K562 (cell line): ENCODE results near the gene NT5DC2. TPM values are rescaled to one million over a fixed set of nuclear protein-coding genes. Genes with fewer than 3 reads are reported as not detected.

Experiments used
- ATAC-seq: fragments of 200-7000 bp; cut with Tn5 transposase; 3 replicates; pipeline ENCODE4 v1.9.1; 2020; ENCODE audit warnings: moderate library complexity
- BruUV-seq: library from RNA; stranded (reverse); fragments of 400-500 nt; replicated peaks from 2 replicates; lab custom pipeline; 2021; lab: Mats Ljungman, UMichigan
- CTCF ChIA-PET: fragments of 300-600 bp; formaldehyde crosslinking; extraction: SDS; loops from one replicate; lab custom pipeline; 2021; ENCODE audit warnings: low intra/inter-chr PET ratio; lab: Yijun Ruan, JAX
- POLR2A ChIA-PET: fragments of 300-600, 350-650 bp; sonication (Branson Sonifier 250); formaldehyde crosslinking; extraction: SDS; loops from one replicate; lab custom pipeline; 2021; ENCODE audit warnings: antibody characterized with exemption, inconsistent platforms; lab: Yijun Ruan, JAX
- DNase-seq, 4 experiments: peaks; one replicate each; pipeline versions ENCODE4 v3.0.0 to v3.0.0-alpha.2; 2011 to 2018; ENCODE audit warnings: low spot score in 3 of 4, mixed read lengths in 3 of 4; ENCODE audit errors: extremely low read depth in 1 of 4
- FAIRE-seq: peaks from 2 replicates; lab custom pipeline; 2011; peaks lifted over from hg19 to GRCh38; lab: Jason Lieb, UNC
- H2AFZ ChIP-seq: 2 replicates; pipeline ENCODE4 v1.6.0; 2011; ENCODE audit warnings: low read depth, low read length, control low read depth, inconsistent platforms
- H3K27ac ChIP-seq: fragments of 200-600 bp; 3 replicates; pipeline ENCODE4 v1.8.0; 2011; ENCODE audit warnings: low read depth, mild to moderate bottlenecking, control low read depth, inconsistent platforms, low read length, moderate library complexity, mixed read lengths; ENCODE audit errors: extremely low read depth
- H3K27me3 ChIP-seq, 2 experiments: fragments of 300-600 bp in 1 of 2; 2 replicates in 1 of 2; 3 replicates in 1 of 2; pipeline versions ENCODE4 v1.6.0 to v1.8.0; 2011; ENCODE audit warnings: inconsistent platforms in 2 of 2, low read length in 2 of 2, mild to moderate bottlenecking in 1 of 2, mixed read lengths in 1 of 2, moderate library complexity in 1 of 2; ENCODE audit not compliant: control insufficient read depth in 2 of 2, insufficient read depth in 2 of 2
- H3K36me3 ChIP-seq: fragments of 300-600 bp; 3 replicates; pipeline ENCODE4 v1.8.0; 2011; ENCODE audit warnings: mild to moderate bottlenecking, low read length, inconsistent platforms; ENCODE audit not compliant: control insufficient read depth, insufficient read depth
- H3K4me1 ChIP-seq, 2 experiments: fragments of 200-600 bp in 1 of 2; replicated peaks in 1 of 2; 2 replicates in 1 of 2; 3 replicates in 1 of 2; pipeline versions ENCODE4 v1.5.1 to v1.8.0; 2011; ENCODE audit warnings: inconsistent platforms in 2 of 2, low read length in 2 of 2, mild to moderate bottlenecking in 1 of 2, mixed read lengths in 1 of 2, moderate library complexity in 1 of 2; ENCODE audit not compliant: control insufficient read depth in 2 of 2, insufficient read depth in 2 of 2
- H3K4me2 ChIP-seq: 2 replicates; pipeline ENCODE4 v1.6.1; 2011; ENCODE audit warnings: low read length, control low read depth, inconsistent platforms, mixed read lengths; ENCODE audit not compliant: insufficient read depth
- H3K4me3 ChIP-seq: fragments of 200-600 bp; sonication (generic), shearing (Covaris generic); 2 replicates; pipeline ENCODE4 v1.5.1; 2016; ENCODE audit warnings: control low read depth, inconsistent platforms
- H3K79me2 ChIP-seq: fragments of 200-600 bp; 3 replicates; pipeline ENCODE4 v1.8.0; 2011; ENCODE audit warnings: low read length, inconsistent platforms; ENCODE audit not compliant: control insufficient read depth, insufficient read depth
- H3K9ac ChIP-seq, 2 experiments: 2 replicates each; pipeline versions ENCODE4 v1.6.0 to v1.6.1; 2011; ENCODE audit warnings: low read depth in 2 of 2, low read length in 2 of 2, control low read depth in 1 of 2, inconsistent platforms in 1 of 2, mild to moderate bottlenecking in 1 of 2, mixed read lengths in 1 of 2; ENCODE audit not compliant: insufficient read depth in 1 of 2
- H3K9me1 ChIP-seq: one replicate; pipeline ENCODE4 v1.6.0; 2011; ENCODE audit warnings: inconsistent platforms, mild to moderate bottlenecking, low read length, moderate library complexity; ENCODE audit not compliant: control insufficient read depth, insufficient read depth
- H3K9me3 ChIP-seq: replicated peaks from 2 replicates; pipeline ENCODE4 v1.5.1; 2011; ENCODE audit warnings: low read depth, low read length, inconsistent platforms; ENCODE audit not compliant: control insufficient read depth, insufficient read depth
- H4K20me1 ChIP-seq: replicated peaks from 2 replicates; pipeline ENCODE4 v1.6.1; 2011; ENCODE audit warnings: low read length, inconsistent platforms, mixed read lengths; ENCODE audit not compliant: control insufficient read depth, insufficient read depth
- CREM ChIP-seq: IDR thresholded peaks from 2 replicates; pipeline ENCODE4 v1.6.1; 2014; ENCODE audit warnings: antibody characterized with exemption, low read depth
- RBFOX2 ChIP-seq: fragments of 200-400 bp; formaldehyde crosslinking; IDR thresholded peaks from 2 replicates; pipeline ENCODE4 v1.6.1; 2017; ENCODE audit warnings: low read depth, mild to moderate bottlenecking, low read length, moderate library complexity
- WGBS: fragments of 100-300 bp; shearing (Covaris generic); methylation state at CpG from one replicate; pipeline ENCODE4 v1.1.6; 2016; ENCODE audit warnings: low coverage, mixed read lengths; ENCODE audit not compliant: insufficient coverage; ENCODE audit errors: missing lambda C conversion rate; 5-methylcytosine and 5-hydroxymethylcytosine counted together
- in situ Hi-C: fragments of 300-500 bp; cut with MboI; formaldehyde crosslinking; loops from 4 replicates; pipeline ENCODE4 v1.15.0; 2018; ENCODE audit warnings: inconsistent platforms, mixed read lengths
- intact Hi-C: fragments of 100-400 bp; cut with micrococcal nuclease; formaldehyde crosslinking; loops from 2 replicates; pipeline ENCODE4 v1.14.2; 2022
- polyA plus RNA-seq, 8 experiments: library from polyadenylated mRNA; depleted of rRNA in 4 of 8; stranded (reverse) in 5 of 8; unstranded in 3 of 8; fragments of >200 nt; fragmentation: Nextera tagmentation in 2 of 8; fragmentation: Illumina TruSeq in 1 of 8; extraction: Ambion mirVana in 2 of 8; extraction: Trizol in 1 of 8; gene quantifications; 2 replicates each; pipeline versions ENCODE4 v1.2.1 to v1.2.3, GENCODE V29; 2011 to 2014; ENCODE audit warnings: inconsistent platforms in 1 of 8, missing spikeins in 1 of 8
- total RNA-seq, 7 experiments: library from RNA; depleted of rRNA in 6 of 7; stranded (reverse); fragments of >200 nt in 6 of 7; fragmentation: Illumina TruSeq in 2 of 7; extraction: Trizol in 2 of 7; gene quantifications; 2 replicates each; pipeline versions ENCODE4 v1.2.1 to v1.2.3, GENCODE V29; 2011 to 2021; ENCODE audit warnings: low replicate concordance in 1 of 7
- TF ChIP-seq, protein P1 (sequence below): sonication (generic); formaldehyde crosslinking; IDR thresholded peaks from 2 replicates; pipeline ENCODE4 v1.8.0; 2022; ENCODE audit warnings: mild to moderate bottlenecking, missing genetic modification reagents

The NT5DC2 gene
- total and polyA plus RNA-seq, 9 of the 15 experiments (the other 6 are each of a cell fraction or from before 2014, with no cell fraction given) = 25.6 to 168 (median 122) TPM

GRCh38 chr3:52524752-52525679 is 8.6 kb downstream of the NT5DC2 start:
- Histone ChIP-seq H3K4me1 (peaks cover 0 to 46% of the 10 kb centered on the region in 2 experiments; a peak in 2 of 5 replicates), H3K27ac (no peak overlapping the region), H3K36me3 (peaks cover 63% of the 10 kb centered on the region; the same call in 2 of the 3 replicates), H3K4me2 (no peak overlapping the region), H3K9ac (no peak overlapping the region; a peak in 1 of 4 replicates), H3K9me3 (no peaks in the 10 kb centered on the region), H3K9me1 (peaks cover 2% of the 10 kb centered on the region), H4K20me1 (no peaks in the 10 kb centered on the region; the same call in 1 of the 2 replicates), H3K4me3 (no peak overlapping the region), H3K79me2 (peaks cover 10% of the 10 kb centered on the region), H3K27me3 (no peaks in the 10 kb centered on the region), H2AFZ (no peak overlapping the region)
- ATAC-seq (no peak), FAIRE-seq (no peak), DNase-seq (no peak)
- intact Hi-C loops (no loop called here), in situ Hi-C loops (no loop called here)
- WGBS = 94% methylated on average over 8 of the region's 34 CpGs
- TF ChIP-seq RBFOX2 (peak; percentile 42), CREM (0 out of 2 replicates have a peak, but pooled peaks have one; percentile 26)
- TF ChIP-seq, protein P1, sequence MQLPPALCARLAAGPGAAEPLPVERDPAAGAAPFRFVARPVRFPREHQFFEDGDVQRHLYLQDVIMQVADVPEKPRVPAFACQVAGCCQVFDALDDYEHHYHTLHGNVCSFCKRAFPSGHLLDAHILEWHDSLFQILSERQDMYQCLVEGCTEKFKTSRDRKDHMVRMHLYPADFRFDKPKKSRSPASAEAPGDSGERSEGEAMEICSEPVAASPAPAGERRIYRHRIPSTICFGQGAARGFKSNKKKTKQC (CRISPR knock-in tag) = no peak
- POLR2A ChIA-PET = interaction anchor here (0.5 to 0.8 kb wide), 3 partner anchors 20 to 60 kb away, joined by 3 to 4 read pairs (median 3); no protein-coding TSS in a partner anchor
- BruUV-seq = no TSS peak
- CTCF ChIA-PET = no interaction called here
